GM11168 (cell line): Measurements from ENCODE around the gene CRYBG1.

ENCODE experiments used
- in situ Hi-C: fragments of 300-500 bp; cut with MboI; formaldehyde crosslinking; loops from one replicate; pipeline ENCODE4 v1.12.0; 2022; ENCODE audit warnings: low sequenced_read_pairs; ENCODE audit not compliant: unreplicated experiment

Gene CRYBG1

GRCh38 chr6:106515582-106515981 lies 155.1 kb downstream of the CRYBG1 start:
- in situ Hi-C loops: loop anchor here (25.0 kb wide), 1 partner anchor 378 kb away; no protein-coding TSS in a partner anchor

GRCh38 chr6:106516616-106517015 lies 156.1 kb downstream of the CRYBG1 start:
- in situ Hi-C loops: loop anchor here (25.0 kb wide), 1 partner anchor 379 kb away; no protein-coding TSS in a partner anchor

- in situ Hi-C loops: loop anchor here (25.0 kb wide), 1 partner anchor 380 kb away; no protein-coding TSS in a partner anchor
Observed at GRCh38 chr6:106517706-106518105, 157.2 kb downstream of the CRYBG1 start.

GRCh38 chr6:106518748-106519147 lies 158.2 kb downstream of the CRYBG1 start:
- in situ Hi-C loops: loop anchor here (25.0 kb wide), 1 partner anchor 381 kb away; no protein-coding TSS in a partner anchor

- in situ Hi-C loops: loop anchor here (25.0 kb wide), 1 partner anchor 382 kb away; no protein-coding TSS in a partner anchor
Observed at GRCh38 chr6:106519460-106520394, 159.2 kb downstream of the CRYBG1 start.

- in situ Hi-C loops: loop anchor here (25.0 kb wide), 1 partner anchor 384 kb away; no protein-coding TSS in a partner anchor
Observed at GRCh38 chr6:106520711-106521401, 160.3 kb downstream of the CRYBG1 start.

GRCh38 chr6:106522562-106523250 lies 162.2 kb downstream of the CRYBG1 start:
- in situ Hi-C loops: loop anchor here (25.0 kb wide), 1 partner anchor 385 kb away; no protein-coding TSS in a partner anchor

- in situ Hi-C loops: no loop called here
Observed at GRCh38 chr6:106525107-106525881, 164.8 kb downstream of the CRYBG1 start.

GRCh38 chr6:106525882-106526275 lies 165.4 kb downstream of the CRYBG1 start:
- in situ Hi-C loops: no loop called here

GRCh38 chr6:106527117-106527516 lies 166.6 kb downstream of the CRYBG1 start:
- in situ Hi-C loops: no loop called here

GRCh38 chr6:106527979-106528378 lies 167.5 kb downstream of the CRYBG1 start:
- in situ Hi-C loops: no loop called here

- in situ Hi-C loops: no loop called here
Observed at GRCh38 chr6:106528521-106528920, 168.0 kb downstream of the CRYBG1 start.

- in situ Hi-C loops: no loop called here
Observed at GRCh38 chr6:106529438-106529837, 168.9 kb downstream of the CRYBG1 start.

GRCh38 chr6:106530026-106530425 lies 169.5 kb downstream of the CRYBG1 start:
- in situ Hi-C loops: no loop called here

GRCh38 chr6:106530502-106530901 lies 170.0 kb downstream of the CRYBG1 start:
- in situ Hi-C loops: no loop called here

- in situ Hi-C loops: no loop called here
Observed at GRCh38 chr6:106533054-106533453, 172.5 kb downstream of the CRYBG1 start.

- in situ Hi-C loops: no loop called here
Observed at GRCh38 chr6:106534004-106534403, 173.5 kb downstream of the CRYBG1 start.

GRCh38 chr6:106534564-106534982 lies 174.1 kb downstream of the CRYBG1 start:
- in situ Hi-C loops: no loop called here

- in situ Hi-C loops: no loop called here
Observed at GRCh38 chr6:106535012-106535411, 174.5 kb downstream of the CRYBG1 start.
